Smooth muscle cell of the brain vasculature (primary cell): ENCODE results near the gene AZU1.

ENCODE experiments used
- DNase-seq: peaks from one replicate; pipeline ENCODE4 v3.0.0-alpha.2; 2012; ENCODE audit warnings: low read depth, low spot score

Gene AZU1, protein sequence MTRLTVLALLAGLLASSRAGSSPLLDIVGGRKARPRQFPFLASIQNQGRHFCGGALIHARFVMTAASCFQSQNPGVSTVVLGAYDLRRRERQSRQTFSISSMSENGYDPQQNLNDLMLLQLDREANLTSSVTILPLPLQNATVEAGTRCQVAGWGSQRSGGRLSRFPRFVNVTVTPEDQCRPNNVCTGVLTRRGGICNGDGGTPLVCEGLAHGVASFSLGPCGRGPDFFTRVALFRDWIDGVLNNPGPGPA

DNA sequence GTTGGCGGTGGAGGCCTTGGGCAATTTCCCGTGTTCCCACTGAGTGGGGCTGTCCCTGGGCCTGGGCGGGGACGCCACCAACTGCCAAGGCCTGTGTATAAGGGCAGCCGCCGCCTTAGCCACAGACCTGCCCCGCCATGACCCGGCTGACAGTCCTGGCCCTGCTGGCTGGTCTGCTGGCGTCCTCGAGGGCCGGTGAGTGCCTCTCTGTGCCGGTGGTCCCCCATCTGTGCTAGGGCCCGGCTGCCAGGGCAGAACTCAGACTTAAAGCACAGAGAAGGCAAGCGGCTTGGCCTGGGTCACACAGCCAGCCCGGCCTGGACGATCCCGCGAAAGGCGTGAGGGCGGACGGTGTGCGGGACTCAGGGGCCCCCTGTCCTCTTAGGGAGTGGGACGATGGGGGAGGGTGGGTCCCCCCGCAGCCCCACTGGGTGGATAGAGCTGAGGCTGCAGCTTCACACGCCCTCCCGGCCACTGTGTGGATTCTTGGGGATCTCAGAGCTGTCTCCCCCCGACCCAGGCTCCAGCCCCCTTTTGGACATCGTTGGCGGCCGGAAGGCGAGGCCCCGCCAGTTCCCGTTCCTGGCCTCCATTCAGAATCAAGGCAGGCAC, at the start of gene AZU1:
AZU1 (plus strand) TSS at position 128 of the 612 bp plus-strand sequence; CDS start at position 138, 10 bp downstream.
- no peak for DNase-seq

DNA sequence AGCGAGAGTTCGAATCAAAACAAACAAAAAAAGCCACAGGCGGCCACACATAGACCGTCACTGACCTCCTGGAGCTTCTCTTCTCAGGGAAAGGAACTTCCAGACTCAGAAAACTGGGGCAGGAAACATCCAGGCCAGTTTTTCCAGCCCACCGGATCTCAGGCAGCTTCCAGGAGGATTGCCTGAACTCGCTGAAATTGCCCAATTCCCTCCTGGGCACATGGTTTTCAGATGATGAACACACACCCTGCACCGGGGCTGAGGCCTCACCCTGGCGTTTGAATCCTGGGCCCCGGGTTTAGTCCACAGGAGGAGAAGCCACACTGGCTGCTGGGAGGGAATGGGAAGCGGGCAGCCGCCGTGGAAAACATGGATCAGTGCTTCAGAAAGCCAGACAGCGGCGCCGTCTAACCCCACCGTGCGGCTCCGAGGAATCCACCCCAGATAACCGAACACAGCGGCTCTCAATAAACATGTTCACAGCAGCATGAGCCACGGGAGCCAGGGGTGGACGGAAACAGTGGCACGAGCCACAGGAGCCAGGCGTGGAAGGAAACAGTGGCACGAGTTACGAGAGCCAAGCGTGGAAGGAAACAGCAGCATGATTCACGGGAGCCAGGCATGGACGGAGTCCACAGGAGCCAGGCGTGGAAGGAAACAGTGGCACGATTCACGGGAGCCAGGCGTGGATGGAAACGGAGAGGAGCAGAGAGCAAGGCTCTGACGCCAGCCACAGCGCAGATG, 48.6 kb upstream of the AZU1 start:
- peak; percentile 92 for DNase-seq

DNA sequence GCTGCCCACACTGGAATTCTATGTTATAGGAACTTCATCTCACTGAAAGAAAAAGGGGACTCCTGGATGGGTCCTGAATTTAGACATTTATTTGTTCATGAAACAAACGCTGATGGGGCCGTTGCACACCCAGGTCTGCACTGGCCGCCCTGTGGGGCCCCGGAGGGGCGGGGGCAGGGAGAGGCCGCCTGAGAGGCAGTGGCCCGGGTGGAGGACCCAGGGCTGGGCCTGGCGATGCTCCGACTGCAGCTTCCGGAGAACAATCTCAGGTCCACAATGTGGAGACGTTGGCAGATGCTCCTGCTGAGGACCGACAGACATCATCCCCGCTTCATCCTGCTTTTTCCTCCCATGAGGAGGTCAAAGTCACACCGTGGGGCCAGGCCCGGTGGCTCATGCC, 46.7 kb upstream of the AZU1 start:
- DNase-seq = no peak

DNA sequence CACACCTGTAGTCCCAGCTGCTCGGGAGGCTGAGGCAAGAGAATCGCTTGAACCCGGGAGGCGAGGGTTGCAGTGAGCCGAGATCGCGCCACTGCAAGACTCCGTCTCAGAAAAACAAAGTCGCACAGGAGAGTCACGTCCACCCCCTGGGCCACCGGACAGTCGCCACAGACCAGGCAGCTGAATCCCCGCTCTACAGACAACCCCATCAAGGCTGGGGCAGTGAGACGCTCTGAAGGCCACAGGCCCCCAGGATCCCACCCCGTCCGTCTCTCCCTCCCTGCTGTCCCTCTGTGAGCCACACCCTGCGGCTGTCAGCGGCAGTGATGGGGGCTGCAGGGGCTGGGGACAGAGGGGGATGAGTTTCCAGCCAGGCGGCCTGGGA, 45.8 kb upstream of the AZU1 start:
- no peak for DNase-seq

DNA sequence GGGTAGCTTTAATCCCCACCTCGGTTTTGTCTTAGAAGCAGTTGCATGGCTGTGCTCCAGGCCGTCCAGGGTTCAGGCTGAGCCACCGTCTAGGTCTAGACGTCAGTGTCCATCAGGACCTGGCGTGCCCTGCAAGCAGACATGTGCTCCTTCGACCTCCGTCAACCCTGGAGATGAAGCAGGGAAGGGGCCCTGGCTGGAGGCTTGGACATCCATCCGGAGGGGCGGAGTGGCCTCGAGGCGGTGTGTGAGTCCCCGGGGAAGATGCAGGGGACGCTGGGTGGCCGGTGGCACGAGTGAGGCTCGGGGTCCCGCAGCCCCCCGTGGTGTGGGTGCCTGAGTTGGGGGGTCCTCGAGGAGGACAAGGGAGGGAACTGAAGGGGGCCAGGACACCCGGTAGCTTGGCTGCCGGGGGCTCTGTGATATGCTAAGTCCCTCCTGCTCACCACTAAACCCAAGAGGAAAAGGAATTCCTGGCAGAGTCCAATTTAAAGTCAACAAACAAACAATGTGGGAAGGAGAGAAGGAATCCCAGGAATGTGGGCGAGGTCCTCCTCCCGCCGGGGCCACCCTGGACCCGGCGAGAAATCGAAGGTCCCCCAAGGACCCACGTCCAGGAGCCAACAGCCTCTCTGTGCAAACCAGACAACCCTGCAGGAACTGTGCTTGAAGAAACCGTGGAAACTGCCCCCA, 45.3 kb upstream of the AZU1 start:
- no peak for DNase-seq

DNA sequence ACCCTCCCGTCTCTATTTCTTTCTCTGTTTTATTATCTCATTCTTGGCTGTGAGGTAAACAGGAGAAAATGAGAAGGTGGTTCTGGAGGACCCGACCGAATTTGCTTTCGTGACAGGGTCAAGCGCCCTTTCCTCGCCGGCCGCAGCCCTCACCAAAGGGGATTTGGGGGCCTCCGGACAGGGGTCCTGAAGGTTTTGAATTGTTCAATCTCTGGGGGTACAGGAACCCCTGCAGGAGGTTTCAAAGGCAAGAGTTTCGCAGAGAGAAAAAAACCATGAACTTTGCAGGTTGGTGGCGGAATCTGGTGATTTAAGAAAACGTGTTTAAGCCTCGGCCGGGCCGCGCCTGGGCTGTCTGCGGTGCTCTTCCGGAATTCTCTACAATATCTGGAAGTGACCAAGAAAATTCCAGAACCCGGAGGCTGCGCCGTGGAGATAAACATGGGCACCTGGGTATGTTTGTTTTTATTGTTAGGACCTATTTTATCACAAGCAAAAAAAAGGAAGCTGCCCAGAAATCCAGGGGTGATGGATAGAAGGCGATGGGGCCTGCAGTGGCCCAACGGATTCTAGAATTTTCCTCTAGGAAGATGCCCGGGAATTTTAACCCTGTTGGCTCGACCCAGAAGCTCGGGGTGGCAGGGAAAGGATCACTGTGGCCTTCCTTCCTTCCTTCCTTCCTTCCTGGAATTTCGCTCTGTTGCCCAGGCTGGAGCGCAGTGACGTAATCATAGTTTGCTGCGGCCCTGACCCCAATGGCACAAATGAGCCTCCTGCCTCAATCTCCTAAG, 44.6 kb upstream of the AZU1 start:
- no peak for DNase-seq

DNA sequence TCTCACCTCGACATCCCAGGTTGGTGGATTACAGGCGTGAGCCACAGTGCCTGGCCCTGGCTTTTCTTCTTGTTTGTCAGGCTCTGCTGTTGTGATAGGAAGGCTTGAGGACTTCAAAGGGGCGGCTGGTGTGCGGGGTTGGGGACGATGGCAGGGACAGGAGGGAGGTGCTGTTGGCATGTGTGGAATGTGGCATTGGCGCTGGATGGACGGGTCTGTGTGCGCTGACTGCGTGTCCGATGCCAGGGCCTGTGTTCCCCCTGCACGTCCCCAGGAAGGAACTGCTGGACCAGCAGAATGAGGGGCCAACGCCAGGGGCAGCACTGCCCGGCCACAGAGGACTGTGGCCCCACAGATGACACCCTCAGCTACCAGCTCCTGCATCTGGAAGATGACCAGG, 43.1 kb upstream of the AZU1 start:
- no peak for DNase-seq

DNA sequence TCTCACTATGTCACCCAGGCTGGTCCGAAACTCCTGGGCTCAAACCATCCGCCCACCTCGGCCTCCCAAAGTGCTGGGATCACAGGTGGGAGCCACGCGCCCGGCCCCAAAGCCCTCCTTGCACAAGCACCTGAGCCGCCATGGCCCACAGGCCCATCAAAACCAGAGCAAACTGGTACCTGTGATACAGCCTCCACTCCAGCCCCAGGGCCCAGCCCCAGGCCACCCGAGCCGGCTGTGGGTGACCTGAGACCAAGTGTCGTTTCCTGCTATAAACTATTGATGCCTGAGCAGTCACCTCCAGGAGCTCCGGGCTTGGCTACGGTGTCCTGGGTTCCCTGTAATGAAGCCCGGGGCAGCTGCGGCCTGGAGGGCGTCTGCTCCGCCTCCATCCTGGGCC, 40.1 kb upstream of the AZU1 start:
- no peak for DNase-seq

DNA sequence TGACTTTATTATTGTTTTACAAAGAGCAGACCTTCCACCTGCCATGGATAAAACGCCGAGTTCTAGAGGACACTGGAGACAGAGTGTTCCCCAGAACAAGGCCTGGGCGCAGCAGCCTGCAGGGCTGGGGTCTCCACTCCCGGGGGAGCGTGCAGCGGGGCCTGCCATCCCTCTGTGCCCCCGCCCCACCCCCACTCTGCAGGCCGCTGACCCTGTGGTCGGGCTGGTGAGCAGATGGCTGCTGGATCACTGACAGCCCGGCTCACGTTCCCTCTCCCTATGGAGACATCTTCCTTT, 39.0 kb upstream of the AZU1 start:
- DNase-seq = no peak

DNA sequence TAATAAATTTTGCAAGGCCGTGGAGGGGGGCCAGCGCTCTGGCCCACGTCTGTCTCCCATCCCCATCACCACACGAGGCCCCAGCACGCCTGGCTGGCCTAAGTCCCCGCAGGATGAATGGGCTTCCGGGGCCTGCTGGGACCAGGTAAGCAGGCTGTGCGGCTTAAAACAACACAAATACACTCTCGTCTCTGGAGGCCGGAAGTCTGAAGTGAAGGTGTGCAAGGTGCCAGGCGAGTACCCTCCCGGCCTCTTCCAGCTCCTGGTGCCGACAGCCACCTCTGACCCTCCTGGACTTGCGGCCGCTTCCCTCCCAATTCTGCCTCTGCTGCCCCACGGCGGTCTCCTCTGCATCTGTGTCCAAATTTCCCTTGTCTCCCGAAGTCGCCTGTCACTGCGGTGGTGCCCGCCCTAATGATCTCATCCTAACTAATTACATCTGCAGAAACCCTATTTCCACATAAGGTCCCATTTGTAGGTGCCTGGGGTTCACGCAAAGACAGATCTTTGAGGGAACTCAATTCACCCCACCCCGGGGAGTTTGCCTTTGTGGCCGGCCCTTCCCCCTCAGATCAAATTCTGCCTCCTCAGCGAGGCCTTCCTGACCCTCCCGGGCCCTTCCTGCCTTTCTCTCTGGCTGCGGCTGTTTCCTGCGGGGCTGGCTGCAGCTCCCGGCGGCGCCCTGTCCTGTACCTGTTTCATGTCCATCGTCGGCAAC, 38.5 kb upstream of the AZU1 start:
- no peak for DNase-seq

DNA sequence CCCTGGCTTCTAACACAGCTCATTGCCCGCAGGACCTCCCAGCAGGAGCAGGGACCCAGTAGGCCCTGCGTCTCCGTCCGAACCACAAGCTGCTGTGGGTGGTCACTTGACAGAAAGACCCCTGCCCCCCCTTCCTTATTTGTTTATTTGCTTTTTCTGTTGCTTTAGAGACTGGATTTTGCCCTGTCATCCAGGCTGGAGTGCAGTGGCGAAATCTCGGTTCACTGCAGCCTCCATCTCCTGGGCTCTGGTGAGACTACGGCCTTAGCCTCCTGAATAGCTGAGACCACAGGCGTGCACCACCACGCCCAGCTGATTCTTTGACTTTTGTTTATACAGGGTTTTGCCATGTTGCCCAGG, 38.0 kb upstream of the AZU1 start:
- no peak for DNase-seq

DNA sequence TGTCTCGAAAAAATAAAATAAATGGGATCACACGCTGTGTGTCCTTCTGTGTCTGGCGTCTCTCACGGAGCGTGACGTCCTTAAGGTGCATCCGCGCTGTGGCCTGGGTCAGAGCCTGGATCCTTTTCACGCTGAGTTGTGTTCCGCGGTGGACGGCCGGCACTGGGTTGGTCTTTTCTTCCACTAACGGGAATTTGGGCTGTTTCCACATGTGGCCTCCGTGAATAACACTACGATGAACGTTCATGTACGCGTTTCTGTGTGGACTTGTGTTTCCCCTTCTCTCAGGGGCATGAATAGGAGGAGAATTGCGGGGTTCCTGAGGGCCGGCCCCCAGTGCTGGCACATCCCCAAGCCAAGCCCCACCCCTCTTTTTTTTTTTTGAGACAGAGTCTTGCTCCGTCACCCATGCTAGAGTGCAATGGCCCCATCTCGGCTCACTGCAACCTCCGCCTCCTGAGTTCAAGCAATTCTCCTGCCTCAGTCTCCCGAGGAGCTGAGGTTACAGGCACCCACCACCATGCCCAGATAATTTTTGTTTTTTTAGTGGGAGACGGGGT, 36.5 kb upstream of the AZU1 start:
- no peak for DNase-seq

DNA sequence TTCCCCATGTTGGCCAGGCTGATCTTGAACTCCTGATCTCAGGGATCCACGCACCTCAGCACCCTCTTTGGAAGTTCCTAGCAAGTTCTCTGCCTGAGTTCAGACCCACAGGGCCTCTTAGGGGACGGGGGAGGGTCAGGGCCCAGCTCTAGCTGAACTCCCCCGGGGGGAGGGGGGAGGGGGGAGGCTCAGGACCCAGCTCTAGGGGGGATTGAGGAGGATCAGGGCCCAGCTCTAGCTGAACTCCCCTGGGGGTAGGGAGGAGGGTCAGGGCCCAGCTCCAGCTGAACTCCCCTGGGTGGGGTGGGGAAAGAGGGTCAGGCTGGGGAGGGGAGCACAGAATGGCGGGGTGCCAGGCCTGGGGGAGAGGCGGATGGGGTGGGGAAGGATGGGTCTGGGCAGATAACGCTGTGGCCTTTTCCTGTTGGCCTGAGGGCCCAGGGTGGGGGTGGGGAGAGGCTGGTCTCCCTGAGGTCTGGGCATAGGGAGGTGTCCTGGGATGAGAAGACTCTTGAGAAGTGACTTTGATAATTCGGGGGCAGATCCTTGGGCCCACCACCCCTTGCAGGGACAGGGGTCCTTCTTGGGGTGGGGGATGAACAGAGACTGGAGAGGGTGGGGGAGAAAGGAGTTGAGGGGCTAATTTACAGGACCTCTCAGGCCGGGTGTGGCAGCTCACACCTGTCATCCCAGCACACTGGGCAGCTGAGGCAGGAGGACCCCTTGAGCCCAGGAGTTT, 35.9 kb upstream of the AZU1 start:
- DNase-seq = no peak

DNA sequence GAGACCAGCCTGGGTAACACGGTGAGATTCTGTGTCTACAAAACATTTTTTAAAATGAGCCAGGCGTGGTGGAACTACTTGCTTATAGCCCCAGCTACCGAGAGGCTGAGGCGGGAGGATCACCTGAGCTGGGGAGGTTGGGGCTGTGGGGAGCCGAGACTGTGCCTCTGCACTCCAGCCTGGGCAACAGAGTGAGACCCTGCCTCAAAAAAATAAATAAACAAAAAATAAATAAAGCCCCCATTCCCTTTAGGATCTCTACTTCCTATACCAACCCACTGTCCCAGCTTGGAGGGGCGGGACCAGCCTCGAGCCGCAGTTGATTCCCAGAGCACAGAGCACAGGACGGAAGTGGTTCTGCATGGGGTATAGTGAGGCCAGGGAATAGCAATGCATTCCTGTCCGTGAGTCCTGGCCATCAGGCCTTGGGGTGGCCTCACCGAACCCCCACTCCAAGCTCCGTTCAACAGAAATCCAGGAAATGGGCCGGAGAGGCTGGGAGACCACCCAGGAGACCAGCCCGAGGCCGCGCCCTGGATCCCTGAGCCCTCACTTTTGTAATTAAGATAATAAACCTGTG, 35.2 kb upstream of the AZU1 start:
- no peak for DNase-seq

DNA sequence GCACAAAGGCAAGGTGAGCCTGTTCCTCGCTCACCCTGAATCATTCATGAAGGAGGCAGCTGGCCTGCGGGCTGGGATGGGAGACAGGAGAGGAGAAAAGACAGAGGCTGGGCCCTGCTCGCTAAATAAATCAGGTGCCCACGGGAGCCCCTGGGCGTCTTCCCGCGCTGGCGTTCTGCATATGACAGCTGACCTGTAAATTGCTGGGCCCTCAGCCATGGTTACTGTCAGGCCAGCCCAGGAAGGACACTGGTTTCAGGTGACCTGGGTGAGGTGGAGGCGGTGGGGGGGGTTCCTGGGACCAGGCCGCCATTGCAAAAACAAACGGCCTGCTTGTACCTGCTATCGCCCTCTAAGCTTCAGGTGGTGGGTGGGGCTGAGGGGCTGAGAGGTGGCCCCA, 33.8 kb upstream of the AZU1 start:
- DNase-seq = no peak

DNA sequence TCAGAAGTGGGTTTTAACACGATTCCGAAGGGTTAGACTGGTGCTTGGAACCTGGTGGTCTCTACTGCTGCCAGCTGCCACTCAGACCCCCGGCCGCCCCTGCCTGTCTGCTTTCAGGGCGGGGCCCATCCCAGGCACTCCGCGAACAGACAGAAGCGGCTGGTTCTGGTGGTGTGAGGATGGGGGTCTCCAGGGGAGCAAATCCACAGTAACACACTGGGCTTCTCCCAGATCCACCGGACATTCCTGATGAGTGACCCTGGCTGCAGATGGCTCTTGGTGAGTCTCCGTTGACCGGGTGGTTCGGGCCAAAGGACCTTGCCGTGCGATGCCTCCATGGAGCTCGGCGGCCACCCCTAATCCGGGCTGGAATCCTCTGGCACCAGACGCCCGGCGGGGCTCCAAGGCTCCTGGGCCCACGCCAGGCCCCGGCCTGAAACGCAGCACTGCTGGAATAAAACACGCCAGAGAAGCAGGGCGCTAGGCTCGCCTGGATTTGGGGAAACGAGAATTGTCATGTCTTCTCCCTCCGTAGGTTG, 32.5 kb upstream of the AZU1 start:
- no peak for DNase-seq

DNA sequence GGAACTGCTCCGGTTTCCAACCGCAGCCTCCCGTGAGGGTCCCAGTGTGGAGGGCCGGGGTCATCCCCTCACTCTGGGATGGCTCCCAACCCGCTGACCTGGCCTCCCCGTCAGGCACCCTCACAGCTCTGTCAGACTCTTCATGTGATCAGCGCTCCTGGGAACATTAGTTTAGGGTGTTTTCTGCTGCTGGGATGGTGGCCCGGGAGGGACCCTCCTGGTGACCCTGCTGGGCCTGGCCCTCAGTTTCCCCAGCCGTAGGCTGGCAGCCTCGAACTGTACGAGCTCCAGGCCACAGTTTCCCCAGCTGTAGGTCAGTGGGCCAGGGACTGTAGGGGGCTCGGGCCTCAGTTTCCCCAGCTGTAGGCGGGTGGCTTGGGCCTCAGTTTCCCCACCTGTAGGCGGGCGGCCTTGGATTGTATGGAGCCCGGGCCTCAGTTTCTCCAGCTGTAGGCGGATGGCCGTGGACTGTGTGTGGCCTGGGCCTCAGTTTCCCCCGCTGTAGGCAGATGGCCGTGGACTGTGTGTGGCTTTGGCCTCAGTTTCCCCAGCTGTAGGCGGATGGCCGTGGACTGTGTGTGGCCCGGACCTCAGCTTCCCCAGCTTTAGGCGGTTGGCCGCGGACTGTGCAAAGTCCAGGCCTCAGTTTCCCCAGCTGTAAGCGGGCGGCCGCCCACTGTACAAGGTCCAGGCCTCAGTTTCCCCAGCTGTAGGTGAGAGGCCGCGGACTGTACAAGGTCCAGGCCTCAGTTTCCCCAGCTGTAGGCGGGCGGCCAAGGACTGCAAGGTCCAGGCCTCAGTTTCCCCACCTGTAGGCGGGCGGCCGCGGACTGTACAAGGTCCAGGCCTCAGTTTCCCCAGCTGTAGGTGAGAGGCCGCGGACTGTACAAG, 31.7 kb upstream of the AZU1 start:
- DNase-seq = no peak

DNA sequence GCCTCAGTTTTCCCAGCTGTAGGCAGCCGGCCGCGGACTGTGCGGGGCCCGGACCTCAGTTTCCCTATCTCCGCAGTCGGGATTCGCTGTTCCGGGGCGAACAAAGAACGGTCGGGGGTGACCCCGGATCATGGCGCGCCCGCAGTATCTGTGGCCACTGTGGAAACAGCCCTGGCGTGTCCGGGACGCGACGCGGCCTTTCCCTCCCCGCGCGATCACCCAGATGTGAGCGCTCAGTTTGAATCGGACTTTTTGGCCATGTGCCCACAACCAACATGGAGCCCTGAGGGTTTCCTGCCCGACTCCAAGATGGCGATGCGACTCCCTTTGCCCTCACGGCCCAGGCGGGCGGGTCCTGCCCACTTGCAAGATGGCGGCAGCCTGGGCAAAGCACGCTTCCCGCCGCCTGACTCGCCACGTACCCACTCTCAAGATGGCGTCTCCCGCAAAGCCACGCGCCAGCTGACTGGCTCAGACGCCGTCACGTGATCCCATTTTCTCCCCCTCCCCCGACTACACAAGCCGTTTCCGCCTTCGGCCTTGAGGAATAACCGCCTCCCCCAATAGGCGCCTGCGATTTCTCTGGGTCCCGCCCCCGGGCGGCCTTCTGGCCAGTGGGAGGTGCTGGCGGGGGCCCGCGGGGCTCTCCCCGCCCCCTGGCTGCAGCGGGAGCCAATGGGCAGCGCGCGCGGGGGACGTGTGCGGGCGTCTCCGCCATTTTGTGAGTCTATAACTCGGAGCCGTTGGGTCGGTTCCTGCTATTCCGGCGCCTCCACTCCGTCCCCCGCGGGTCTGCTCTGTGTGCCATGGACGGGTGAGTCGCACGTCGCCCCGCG, 30.7 kb upstream of the AZU1 start, which contains the start of gene PTBP1:
PTBP1 (plus strand) TSS at position 761 of the 836 bp plus-strand sequence; CDS start at position 807, 46 bp downstream.
- peak; percentile 100 for DNase-seq
